SU-DHL-6 (cell line): ENCODE results near the gene TBC1D1.

Experiments used
- H2AFZ ChIP-seq: fragments of 200-600 bp; sonication (generic); 2 replicates; pipeline ENCODE4 v1.6.1; 2014; ENCODE audit warnings: low read depth, mild to moderate bottlenecking, moderate library complexity, mixed read lengths, antibody characterized with exemption, low read length; ENCODE audit not compliant: severe bottlenecking
- H3F3A ChIP-seq: fragments of 200-600 bp; shearing (Covaris generic); 2 replicates; pipeline ENCODE4 v1.6.0; 2016; ENCODE audit warnings: antibody characterized with exemption, mild to moderate bottlenecking; ENCODE audit not compliant: insufficient read depth
- H3K27ac ChIP-seq: fragments of 200-600 bp; sonication (generic); 2 replicates; pipeline ENCODE4 v1.5.1; 2016; ENCODE audit warnings: low read depth, mild to moderate bottlenecking, low read length, moderate library complexity, mixed read lengths
- H3K27me3 ChIP-seq: fragments of 200-600 bp; sonication (generic), shearing (Covaris generic); 2 replicates; pipeline ENCODE4 v1.6.0; 2014; ENCODE audit warnings: mild to moderate bottlenecking, low read length
- H3K36me3 ChIP-seq: fragments of 200-600 bp; sonication (generic); 2 replicates; pipeline ENCODE4 v1.6.1; 2014; ENCODE audit warnings: mild to moderate bottlenecking, low read length, mixed read lengths
- H3K4me2 ChIP-seq: fragments of 300-600, 200-600 bp; shearing (Covaris generic), sonication (generic); 2 replicates; pipeline ENCODE4 v1.6.0; 2014; ENCODE audit warnings: low read length, low read depth, mild to moderate bottlenecking; ENCODE audit not compliant: poor library complexity, severe bottlenecking
- H3K4me3 ChIP-seq: fragments of 200-600 bp; sonication (generic); 2 replicates; pipeline ENCODE4 v1.5.1; 2014; ENCODE audit warnings: antibody characterized with exemption, low read length, mild to moderate bottlenecking, mixed read lengths; ENCODE audit not compliant: insufficient read depth, poor library complexity, severe bottlenecking
- H3K79me2 ChIP-seq: fragments of 200-600 bp; sonication (generic); 2 replicates; pipeline ENCODE4 v1.6.1; 2014; ENCODE audit warnings: mild to moderate bottlenecking, low read length, moderate library complexity; ENCODE audit not compliant: insufficient read depth
- H3K9ac ChIP-seq: fragments of 200-600 bp; sonication (generic); 2 replicates; pipeline ENCODE4 v1.7.0; 2014; ENCODE audit warnings: mild to moderate bottlenecking, low read length
- H3K9me2 ChIP-seq: fragments of 200-600 bp; sonication (generic); replicated peaks from 2 replicates; pipeline ENCODE4 v1.6.1; 2014; ENCODE audit warnings: low read length; ENCODE audit not compliant: insufficient read depth
- H3K9me3 ChIP-seq: fragments of 200-600 bp; sonication (generic); 2 replicates; pipeline ENCODE4 v1.6.1; 2014; ENCODE audit warnings: low read length, mixed read lengths; ENCODE audit not compliant: insufficient read depth
- H4K20me1 ChIP-seq: fragments of 200-600 bp; sonication (generic); 2 replicates; pipeline ENCODE4 v1.6.1; 2014; ENCODE audit warnings: low read depth, mild to moderate bottlenecking, antibody characterized with exemption, low read length, moderate library complexity, mixed read lengths
- EZH2phosphoT487 ChIP-seq: fragments of 200-600 bp; sonication (generic), shearing (Covaris generic); conservative IDR thresholded peaks from 2 replicates; pipeline ENCODE4 v1.6.1; 2018; ENCODE audit warnings: mild to moderate bottlenecking, antibody characterized with exemption, low read length, moderate library complexity, mixed read lengths
- TF ChIP-seq, protein P1 (sequence below): fragments of 200-600 bp; sonication (generic); IDR thresholded peaks from one replicate; pipeline ENCODE4 v1.5.1; 2017; ENCODE audit warnings: antibody characterized with exemption, mild to moderate bottlenecking, low read length, moderate library complexity; ENCODE audit not compliant: insufficient read depth, poor library complexity, severe bottlenecking

TBC1D1 gene

DNA sequence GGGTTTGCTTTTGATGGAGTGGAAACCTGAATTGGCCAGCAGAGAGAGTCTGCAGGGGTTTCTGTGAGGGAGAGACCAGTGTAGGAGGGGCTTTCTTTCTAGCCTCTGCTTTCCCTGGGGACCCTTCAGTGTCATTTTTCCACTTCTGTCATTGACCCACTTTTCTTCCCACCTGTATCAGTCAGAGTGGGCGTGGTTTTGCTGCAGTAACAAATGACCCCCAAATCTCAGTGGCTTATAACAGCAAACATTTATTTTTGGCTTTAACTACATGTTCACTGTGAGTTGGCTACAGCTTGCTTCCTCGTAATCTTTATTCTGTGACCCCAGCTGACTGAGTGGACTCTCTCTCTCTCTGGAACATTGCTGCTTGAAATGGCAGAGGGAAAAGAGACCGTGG, 43.7 kb downstream of the TBC1D1 start:
- H3K9me3 ChIP-seq: no peaks in the 10 kb centered on the region
- no peaks in the 10 kb centered on the region for H3K36me3 ChIP-seq
- no peak overlapping the region for H2AFZ ChIP-seq
- H3K9ac ChIP-seq: no peak overlapping the region
- H3K27ac ChIP-seq: no peak overlapping the region
- no peaks in the 10 kb centered on the region for H3K9me2 ChIP-seq
- no peaks in the 10 kb centered on the region for H4K20me1 ChIP-seq
- no peak overlapping the region for H3K4me2 ChIP-seq
- H3K27me3 ChIP-seq: no peaks in the 10 kb centered on the region
- H3K4me3 ChIP-seq: no peak overlapping the region
- no peaks in the 10 kb centered on the region for H3K79me2 ChIP-seq
- no peak for TF ChIP-seq EZH2phosphoT487
- TF ChIP-seq, protein P1, sequence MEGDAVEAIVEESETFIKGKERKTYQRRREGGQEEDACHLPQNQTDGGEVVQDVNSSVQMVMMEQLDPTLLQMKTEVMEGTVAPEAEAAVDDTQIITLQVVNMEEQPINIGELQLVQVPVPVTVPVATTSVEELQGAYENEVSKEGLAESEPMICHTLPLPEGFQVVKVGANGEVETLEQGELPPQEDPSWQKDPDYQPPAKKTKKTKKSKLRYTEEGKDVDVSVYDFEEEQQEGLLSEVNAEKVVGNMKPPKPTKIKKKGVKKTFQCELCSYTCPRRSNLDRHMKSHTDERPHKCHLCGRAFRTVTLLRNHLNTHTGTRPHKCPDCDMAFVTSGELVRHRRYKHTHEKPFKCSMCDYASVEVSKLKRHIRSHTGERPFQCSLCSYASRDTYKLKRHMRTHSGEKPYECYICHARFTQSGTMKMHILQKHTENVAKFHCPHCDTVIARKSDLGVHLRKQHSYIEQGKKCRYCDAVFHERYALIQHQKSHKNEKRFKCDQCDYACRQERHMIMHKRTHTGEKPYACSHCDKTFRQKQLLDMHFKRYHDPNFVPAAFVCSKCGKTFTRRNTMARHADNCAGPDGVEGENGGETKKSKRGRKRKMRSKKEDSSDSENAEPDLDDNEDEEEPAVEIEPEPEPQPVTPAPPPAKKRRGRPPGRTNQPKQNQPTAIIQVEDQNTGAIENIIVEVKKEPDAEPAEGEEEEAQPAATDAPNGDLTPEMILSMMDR: no peak
- H3F3A ChIP-seq: no peaks in the 10 kb centered on the region

DNA sequence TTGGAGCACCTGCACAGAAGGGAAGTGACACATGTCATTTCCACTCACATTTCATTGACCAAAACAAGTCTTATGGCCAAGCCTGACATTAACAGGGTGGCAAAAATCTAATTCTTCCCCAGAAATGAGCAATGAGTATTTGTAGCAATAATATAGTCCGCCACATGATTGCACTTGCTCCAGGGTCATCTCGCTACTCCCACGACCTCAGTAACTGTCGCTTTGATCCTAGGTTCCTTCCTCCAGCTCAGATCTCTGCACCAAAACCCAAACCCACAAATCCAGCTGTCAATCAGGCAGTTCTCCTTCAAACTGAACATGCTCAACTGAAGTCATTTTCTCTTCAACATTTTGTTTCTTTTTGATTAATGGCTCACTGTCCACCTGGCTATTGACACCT, 44.1 kb downstream of the TBC1D1 start:
- Histone ChIP-seq H3K27me3 (no peaks in the 10 kb centered on the region), H3K9me2 (no peaks in the 10 kb centered on the region), H3K4me2 (no peak overlapping the region), H3K79me2 (no peaks in the 10 kb centered on the region), H4K20me1 (no peaks in the 10 kb centered on the region), H3K4me3 (no peak overlapping the region), H3K9ac (no peak overlapping the region), H3F3A (no peaks in the 10 kb centered on the region), H3K27ac (no peak overlapping the region), H2AFZ (no peak overlapping the region), H3K9me3 (no peaks in the 10 kb centered on the region), H3K36me3 (no peaks in the 10 kb centered on the region)
- no peak for TF ChIP-seq EZH2phosphoT487
- TF ChIP-seq, protein P1: no peak

DNA sequence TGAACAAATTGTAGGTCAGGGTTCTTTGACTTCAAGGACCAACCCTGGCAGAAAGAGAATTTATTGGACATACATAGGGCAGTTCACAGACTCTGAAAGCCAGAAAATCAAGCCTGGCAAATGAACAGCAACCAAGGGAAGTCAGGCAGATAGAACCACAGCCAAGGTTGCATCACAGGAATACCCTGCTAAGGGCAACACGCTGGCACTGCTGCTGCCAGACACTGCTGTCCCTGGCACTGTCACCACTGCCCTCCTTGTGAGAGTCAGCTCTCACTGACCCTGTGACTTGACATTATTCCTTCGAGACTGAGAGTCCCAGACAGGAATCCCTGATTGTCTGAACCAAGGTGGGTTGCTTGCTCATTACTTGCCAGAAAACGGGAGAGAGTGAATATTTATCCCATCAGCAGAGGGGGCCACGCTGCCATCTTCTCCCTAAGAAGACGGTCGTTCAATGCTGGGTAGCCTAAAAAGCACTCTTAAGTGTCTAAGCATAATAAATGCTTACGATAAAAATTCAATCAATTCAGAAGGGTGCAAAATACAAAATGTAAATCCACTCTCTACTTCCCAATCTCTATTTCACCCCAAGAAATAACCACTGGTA, 46.1 kb downstream of the TBC1D1 start:
- H3K36me3 ChIP-seq: no peaks in the 10 kb centered on the region
- H3K9ac ChIP-seq: no peak overlapping the region
- no peak overlapping the region for H3K4me3 ChIP-seq
- H3K27ac ChIP-seq: no peak overlapping the region
- no peaks in the 10 kb centered on the region for H3K27me3 ChIP-seq
- no peaks in the 10 kb centered on the region for H3K9me2 ChIP-seq
- TF ChIP-seq EZH2phosphoT487: no peak
- TF ChIP-seq, protein P1: no peak
- no peaks in the 10 kb centered on the region for H3K9me3 ChIP-seq
- no peak overlapping the region for H2AFZ ChIP-seq
- H3K79me2 ChIP-seq: no peaks in the 10 kb centered on the region
- no peaks in the 10 kb centered on the region for H3F3A ChIP-seq
- H3K4me2 ChIP-seq: no peak overlapping the region
- H4K20me1 ChIP-seq: no peaks in the 10 kb centered on the region
